GM21381 (cell line): ENCODE results near the gene SYDE2.

ENCODE experiments used
- ATAC-seq: cut with Tn5 transposase; IDR thresholded peaks from one replicate; pipeline ENCODE4 v1.9.1; 2021; ENCODE audit warnings: mild to moderate bottlenecking, moderate library complexity; ENCODE audit not compliant: unreplicated experiment

Gene SYDE2

GRCh38 chr1:85132078-85132720, 68.6 kb downstream of the SYDE2 start:
- no peak for ATAC-seq

- no peak for ATAC-seq
Measured at GRCh38 chr1:85128316-85128715, 72.5 kb downstream of the SYDE2 start.

- no peak for ATAC-seq
Measured at GRCh38 chr1:85125891-85126290, 74.9 kb downstream of the SYDE2 start.

- no peak for ATAC-seq
Measured at GRCh38 chr1:85124091-85124490, 76.7 kb downstream of the SYDE2 start.

- no peak for ATAC-seq
Measured at GRCh38 chr1:85122169-85122568, 78.6 kb downstream of the SYDE2 start.

GRCh38 chr1:85121744-85122143, 79.1 kb downstream of the SYDE2 start:
- no peak for ATAC-seq

GRCh38 chr1:85118751-85119150, 82.1 kb downstream of the SYDE2 start:
- no peak for ATAC-seq

GRCh38 chr1:85116856-85117255, 84.0 kb downstream of the SYDE2 start:
- ATAC-seq, result no peak

- ATAC-seq, result no peak
Measured at GRCh38 chr1:85115933-85116332, 84.9 kb downstream of the SYDE2 start.

GRCh38 chr1:85111695-85112094, 89.1 kb downstream of the SYDE2 start:
- no peak for ATAC-seq

- no peak for ATAC-seq
Measured at GRCh38 chr1:85109475-85109874, 91.3 kb downstream of the SYDE2 start.
